GM10266 (cell line): ENCODE results near the gene TC2N.

ENCODE experiments used
- DNase-seq: peaks from one replicate; pipeline ENCODE4 v3.0.0; 2012; ENCODE audit errors: extremely low spot score
- TF ChIP-seq, protein P1 (sequence below): IDR thresholded peaks from 2 replicates; pipeline ENCODE4 v1.5.1; 2012; ENCODE audit warnings: mild to moderate bottlenecking, low read depth; ENCODE audit not compliant: control insufficient read depth, insufficient read depth; ENCODE audit errors: missing control alignments

Gene TC2N

DNA sequence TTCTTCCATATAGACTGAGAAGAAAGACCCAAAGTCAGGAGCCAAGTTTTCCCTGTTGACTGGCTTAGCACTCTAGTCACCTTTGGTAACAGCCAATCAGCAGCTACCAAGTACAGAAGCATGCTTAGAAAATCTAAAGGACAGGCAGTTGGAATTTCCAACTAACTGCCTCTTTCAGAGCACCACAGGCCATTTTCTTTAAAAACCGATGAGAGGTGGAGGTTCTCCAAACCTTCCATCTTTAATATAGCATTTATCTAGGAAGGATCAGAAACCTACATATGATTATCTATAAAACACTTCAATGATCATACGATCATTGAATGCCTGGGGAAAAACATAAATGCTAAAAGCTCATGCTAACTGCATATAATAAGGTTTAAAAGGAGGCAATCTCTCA, 135.3 kb downstream of the TC2N start, which contains the start of gene CATSPERB:
Gene CATSPERB, minus strand, starts transcription at position 101 of the 400 bp plus-strand sequence. CDS start 2,607 bp downstream, outside the sequence.
- TF ChIP-seq, protein P1, sequence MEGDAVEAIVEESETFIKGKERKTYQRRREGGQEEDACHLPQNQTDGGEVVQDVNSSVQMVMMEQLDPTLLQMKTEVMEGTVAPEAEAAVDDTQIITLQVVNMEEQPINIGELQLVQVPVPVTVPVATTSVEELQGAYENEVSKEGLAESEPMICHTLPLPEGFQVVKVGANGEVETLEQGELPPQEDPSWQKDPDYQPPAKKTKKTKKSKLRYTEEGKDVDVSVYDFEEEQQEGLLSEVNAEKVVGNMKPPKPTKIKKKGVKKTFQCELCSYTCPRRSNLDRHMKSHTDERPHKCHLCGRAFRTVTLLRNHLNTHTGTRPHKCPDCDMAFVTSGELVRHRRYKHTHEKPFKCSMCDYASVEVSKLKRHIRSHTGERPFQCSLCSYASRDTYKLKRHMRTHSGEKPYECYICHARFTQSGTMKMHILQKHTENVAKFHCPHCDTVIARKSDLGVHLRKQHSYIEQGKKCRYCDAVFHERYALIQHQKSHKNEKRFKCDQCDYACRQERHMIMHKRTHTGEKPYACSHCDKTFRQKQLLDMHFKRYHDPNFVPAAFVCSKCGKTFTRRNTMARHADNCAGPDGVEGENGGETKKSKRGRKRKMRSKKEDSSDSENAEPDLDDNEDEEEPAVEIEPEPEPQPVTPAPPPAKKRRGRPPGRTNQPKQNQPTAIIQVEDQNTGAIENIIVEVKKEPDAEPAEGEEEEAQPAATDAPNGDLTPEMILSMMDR, result no peak
- no peak for DNase-seq

DNA sequence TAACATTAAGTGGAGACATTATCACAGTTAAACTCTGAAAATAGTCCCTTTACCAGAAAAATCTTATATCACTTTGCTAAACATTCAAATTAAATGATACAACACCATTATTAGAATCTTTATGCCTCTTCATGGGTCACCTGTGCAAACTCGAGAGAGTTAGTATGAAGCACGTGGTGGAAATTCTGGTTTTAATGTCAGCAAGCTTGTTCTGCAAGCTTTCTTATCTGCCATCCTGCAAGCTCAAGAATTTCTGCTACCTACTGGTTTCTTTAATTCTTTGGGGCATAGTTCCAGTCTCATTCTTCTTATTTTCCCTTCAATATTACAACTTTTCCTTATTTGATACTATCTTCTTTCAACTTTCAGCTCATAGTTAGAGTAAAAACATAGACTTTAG, 136.3 kb downstream of the TC2N start:
- TF ChIP-seq, protein P1, result no peak
- no peak for DNase-seq

DNA sequence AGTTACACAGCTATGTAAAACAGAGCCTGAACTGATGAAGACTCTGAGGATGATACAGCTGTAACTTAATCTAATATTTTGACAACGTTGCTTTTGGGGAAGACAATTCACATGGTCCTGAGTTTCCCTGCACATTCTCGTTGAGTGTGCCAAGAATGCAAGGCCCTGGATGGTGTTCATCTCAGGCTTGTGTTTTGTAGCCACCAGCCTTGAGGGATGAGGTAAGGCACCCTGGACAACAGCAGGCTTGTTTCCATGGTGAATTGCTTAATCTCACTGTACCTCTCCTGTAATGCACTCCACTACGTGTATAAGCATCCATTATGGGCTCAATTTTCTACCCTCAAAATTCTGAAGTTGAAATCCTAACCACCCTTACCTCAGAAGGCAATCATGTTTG, 137.6 kb downstream of the TC2N start:
- TF ChIP-seq, protein P1, result no peak
- no peak for DNase-seq
